ENCODE results near the gene PLSCR2. TPM values are rescaled to one million over a fixed set of nuclear protein-coding genes. Genes with fewer than 3 reads are reported as not detected.

Gene PLSCR2
- total and polyA plus RNA-seq, 2 of the 8 experiments (the other 6 are each of a cell fraction or from before 2014, with no cell fraction given), result not detected

DNA sequence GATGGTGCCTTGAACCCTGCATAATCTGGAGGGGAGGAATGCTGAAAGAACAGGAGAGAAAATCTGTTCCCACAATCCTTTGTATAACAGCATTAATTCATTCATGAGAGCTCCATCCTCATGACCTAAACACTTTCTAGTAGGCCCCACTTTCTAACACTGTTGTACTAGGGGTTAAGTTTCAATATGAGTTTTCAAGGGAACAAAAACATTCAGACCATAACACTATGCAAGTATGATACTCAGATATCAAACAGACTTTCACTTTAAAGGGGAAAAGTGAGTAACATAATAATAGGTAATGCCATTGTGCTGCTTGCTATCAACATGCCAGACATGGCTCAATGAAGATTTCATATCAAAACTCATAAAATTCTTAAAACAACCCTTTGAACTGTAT is 32.4 kb upstream of the PLSCR2 start:
- Histone ChIP-seq H3K9ac (replicated peaks in 1 of 4; ENCODE audit: extremely low read depth in 1 of 4, low read depth in 3 of 4, low read length in 3 of 4) (no peak overlapping the region), H3K14ac (ENCODE audit: insufficient read length) (no peak overlapping the region), H3K79me1 (ENCODE audit: low read depth, low read length) (no peaks in the 10 kb centered on the region), H2AK5ac (ENCODE audit: low read depth, low read length) (no peak overlapping the region), H3K4me1 (replicated peaks in 1 of 4; ENCODE audit: control insufficient read depth in 3 of 4, insufficient read depth in 4 of 4, low read length in 3 of 4) (peaks cover 0 to 7% (median 2%) of the 10 kb centered on the region in 4 experiments; a peak in 4 of 7 replicates), H3K4me3 (ENCODE audit: extremely low read depth in 1 of 4, insufficient read depth in 2 of 4, low read depth in 3 of 4, low read length in 4 of 4) (no peak overlapping the region), H4K20me1 (replicated peaks in 1 of 2; ENCODE audit: control insufficient read depth in 1 of 2, insufficient read depth in 2 of 2, low read length in 2 of 2) (no peaks in the 10 kb centered on the region), H2BK15ac (ENCODE audit: low read length) (no peak overlapping the region), H3K9me3 (ENCODE audit: insufficient read depth in 2 of 2, low read depth in 1 of 2, low read length in 1 of 2) (peaks cover 0 to 8% of the 10 kb centered on the region in 2 experiments; a peak in 1 of 4 replicates), H3K56ac (replicated peaks; ENCODE audit: insufficient read length, low read depth, low read length) (no peak overlapping the region), H3K4ac (replicated peaks; ENCODE audit: insufficient read length, low read depth, low read length) (no peak overlapping the region), H4K91ac (replicated peaks; ENCODE audit: insufficient read length, low read length) (no peak overlapping the region), H2BK120ac (replicated peaks; ENCODE audit: low read depth, low read length) (no peak overlapping the region), H3K36me3 (ENCODE audit: control insufficient read depth in 2 of 4, insufficient read depth in 4 of 4, low read length in 3 of 4) (no peaks in the 10 kb centered on the region), H3K4me2 (ENCODE audit: insufficient read depth in 1 of 2, low read depth in 2 of 2, low read length in 2 of 2) (no peak overlapping the region), H3K27ac (ENCODE audit: low read depth, low read length) (no peak overlapping the region), H3K23ac (ENCODE audit: insufficient read length) (no peak overlapping the region), H4K8ac (ENCODE audit: extremely low read depth, insufficient read depth, low read length) (no peak overlapping the region), H3K27me3 (replicated peaks in 1 of 4; ENCODE audit: control insufficient read depth in 3 of 4, extremely low read depth in 1 of 4, insufficient read depth in 3 of 4, low read length in 3 of 4) (peaks cover 0 to 1% (median 0%) of the 10 kb centered on the region in 4 experiments; a peak in 1 of 7 replicates), H2AFZ (ENCODE audit: low read length) (no peak overlapping the region), H2BK12ac (ENCODE audit: low read depth, low read length) (no peak overlapping the region), H3K23me2 (ENCODE audit: low read depth, low read length) (no peaks in the 10 kb centered on the region; the same call in 1 of the 2 replicates), H4K5ac (ENCODE audit: insufficient read length, low read depth, low read length) (no peak overlapping the region), H3K18ac (ENCODE audit: extremely low read depth, low read length) (no peak overlapping the region), H2BK5ac (ENCODE audit: low read depth, low read length) (no peak overlapping the region), H3K79me2 (ENCODE audit: control insufficient read depth in 1 of 2, insufficient read depth in 2 of 2, low read length in 2 of 2) (no peaks in the 10 kb centered on the region), H2BK20ac (ENCODE audit: low read length) (no peak overlapping the region)
- CTCF ChIA-PET (ENCODE audit: partially characterized antibody), result interaction anchor here (0.8 kb wide), 1 partner anchor 41 kb away, joined by 3 read pairs; no protein-coding TSS in a partner anchor
- FAIRE-seq, result no peak
- no peak for DNase-seq (ENCODE audit: low read depth in 1 of 2, low spot score in 2 of 2)
- POLR2A ChIA-PET (ENCODE audit: partially characterized antibody), result no interaction called here
- TF ChIP-seq NRF1 (IDR thresholded peaks at IDR 0.05; ENCODE audit: low read depth, low read length), result no peak
- no peak for TF ChIP-seq SIRT6 (IDR thresholded peaks at IDR 0.05; ENCODE audit: low read length)
- no peak for TF ChIP-seq GABPA (IDR thresholded peaks at IDR 0.05; ENCODE audit: borderline replicate concordance, insufficient read depth, low read length)
- no peak for TF ChIP-seq RXRA (IDR thresholded peaks at IDR 0.05; ENCODE audit: insufficient read depth, low read depth, low read length)
- TF ChIP-seq, protein P1, sequence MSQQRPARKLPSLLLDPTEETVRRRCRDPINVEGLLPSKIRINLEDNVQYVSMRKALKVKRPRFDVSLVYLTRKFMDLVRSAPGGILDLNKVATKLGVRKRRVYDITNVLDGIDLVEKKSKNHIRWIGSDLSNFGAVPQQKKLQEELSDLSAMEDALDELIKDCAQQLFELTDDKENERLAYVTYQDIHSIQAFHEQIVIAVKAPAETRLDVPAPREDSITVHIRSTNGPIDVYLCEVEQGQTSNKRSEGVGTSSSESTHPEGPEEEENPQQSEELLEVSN (IDR thresholded peaks at IDR 0.05), result no peak
- TF ChIP-seq, protein P2, sequence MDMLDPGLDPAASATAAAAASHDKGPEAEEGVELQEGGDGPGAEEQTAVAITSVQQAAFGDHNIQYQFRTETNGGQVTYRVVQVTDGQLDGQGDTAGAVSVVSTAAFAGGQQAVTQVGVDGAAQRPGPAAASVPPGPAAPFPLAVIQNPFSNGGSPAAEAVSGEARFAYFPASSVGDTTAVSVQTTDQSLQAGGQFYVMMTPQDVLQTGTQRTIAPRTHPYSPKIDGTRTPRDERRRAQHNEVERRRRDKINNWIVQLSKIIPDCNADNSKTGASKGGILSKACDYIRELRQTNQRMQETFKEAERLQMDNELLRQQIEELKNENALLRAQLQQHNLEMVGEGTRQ (IDR thresholded peaks at IDR 0.05; ENCODE audit: low read length), result no peak
- no peak for TF ChIP-seq SUZ12 (IDR thresholded peaks at IDR 0.05; ENCODE audit: low read length)
- TF ChIP-seq RNF2 (IDR thresholded peaks at IDR 0.05; ENCODE audit: borderline replicate concordance, low read depth, low read length, missing control alignments, poor library complexity, severe bottlenecking), result no peak
- TF ChIP-seq SAP30 (IDR thresholded peaks at IDR 0.05; ENCODE audit: insufficient read depth, insufficient replicate concordance, low read length), result no peak
- TF ChIP-seq CREB1 (IDR thresholded peaks at IDR 0.05), result no peak
- no peak for TF ChIP-seq SIX5 (IDR thresholded peaks at IDR 0.05; ENCODE audit: low read depth, low read length)
- no peak for TF ChIP-seq GTF2F1 (IDR thresholded peaks at IDR 0.05; ENCODE audit: borderline replicate concordance, low read depth, low read length)
